Astrocyte (in vitro differentiated cells and primary cell): Measurements from ENCODE around the gene SH3BP2. TPM values are rescaled to one million over a fixed set of nuclear protein-coding genes. Genes with fewer than 3 reads are reported as not detected.

Experiments
- DNase-seq: peaks from one replicate; pipeline ENCODE4 v3.0.0-alpha.2; 2010; ENCODE audit warnings: low read depth
- FAIRE-seq: peaks from 2 replicates; lab custom pipeline; 2011; peaks lifted over from hg19 to GRCh38; lab: Jason Lieb, UNC
- H2AFZ ChIP-seq: 2 replicates; pipeline ENCODE4 v1.6.0; 2012; ENCODE audit warnings: low read depth, low read length, inconsistent platforms
- H3K27ac ChIP-seq: 2 replicates; pipeline ENCODE4 v1.5.1; 2011; ENCODE audit warnings: low read depth, low read length, inconsistent platforms
- H3K27me3 ChIP-seq: 2 replicates; pipeline ENCODE4 v1.6.0; 2011; ENCODE audit warnings: low read length, inconsistent platforms; ENCODE audit not compliant: insufficient read depth
- H3K36me3 ChIP-seq: 2 replicates; pipeline ENCODE4 v1.5.1; 2011; ENCODE audit warnings: low read length, inconsistent platforms; ENCODE audit not compliant: insufficient read depth
- H3K4me1 ChIP-seq: 2 replicates; pipeline ENCODE4 v1.5.1; 2011; ENCODE audit warnings: low read length, inconsistent platforms; ENCODE audit not compliant: insufficient read depth
- H3K4me2 ChIP-seq: 2 replicates; pipeline ENCODE4 v1.6.0; 2012; ENCODE audit warnings: low read length, inconsistent platforms
- H3K4me3 ChIP-seq: 2 replicates; pipeline ENCODE4 v1.5.1; 2011; ENCODE audit warnings: low read depth, mild to moderate bottlenecking, low read length, inconsistent platforms; ENCODE audit not compliant: insufficient read depth
- H3K79me2 ChIP-seq: 2 replicates; pipeline ENCODE4 v1.6.0; 2012; ENCODE audit warnings: mild to moderate bottlenecking, low read length, inconsistent platforms; ENCODE audit not compliant: insufficient read depth
- H3K9ac ChIP-seq: 2 replicates; pipeline ENCODE4 v1.6.0; 2012; ENCODE audit warnings: mild to moderate bottlenecking, low read length, inconsistent platforms
- H3K9me3 ChIP-seq: 2 replicates; pipeline ENCODE4 v1.5.1; 2012; ENCODE audit warnings: low read depth, mild to moderate bottlenecking, low read length, inconsistent platforms; ENCODE audit not compliant: insufficient read depth
- H4K20me1 ChIP-seq: 2 replicates; pipeline ENCODE4 v1.6.0; 2012; ENCODE audit warnings: low read length, inconsistent platforms; ENCODE audit not compliant: insufficient read depth
- H3K27ac Mint-ChIP-seq: one replicate; pipeline ENCODE4 v1.8.0; 2021; ENCODE audit warnings: mild to moderate bottlenecking, mixed read lengths; ENCODE audit not compliant: unreplicated experiment
- H3K27me3 Mint-ChIP-seq: one replicate; pipeline ENCODE4 v1.8.0; 2021; ENCODE audit warnings: low read depth, mixed read lengths; ENCODE audit not compliant: unreplicated experiment
- H3K36me3 Mint-ChIP-seq: one replicate; pipeline ENCODE4 v1.8.0; 2021; ENCODE audit warnings: low read depth, mixed read lengths; ENCODE audit not compliant: unreplicated experiment
- H3K4me1 Mint-ChIP-seq: one replicate; pipeline ENCODE4 v1.8.0; 2021; ENCODE audit warnings: low read depth, mixed read lengths; ENCODE audit not compliant: unreplicated experiment
- H3K4me3 Mint-ChIP-seq: one replicate; pipeline ENCODE4 v1.8.0; 2021; ENCODE audit warnings: mild to moderate bottlenecking, moderate library complexity, mixed read lengths; ENCODE audit not compliant: unreplicated experiment
- H3K9me3 Mint-ChIP-seq: one replicate; pipeline ENCODE4 v1.8.0; 2021; ENCODE audit warnings: mild to moderate bottlenecking, mixed read lengths; ENCODE audit not compliant: unreplicated experiment
- CTCF ChIP-seq: IDR thresholded peaks from 2 replicates; pipeline ENCODE4 v1.5.1; 2011; ENCODE audit warnings: low read depth, mild to moderate bottlenecking, inconsistent platforms, low read length, moderate library complexity; ENCODE audit not compliant: insufficient read depth
- EZH2 ChIP-seq: IDR thresholded peaks from 2 replicates; pipeline ENCODE4 v1.6.1; 2012; ENCODE audit warnings: mild to moderate bottlenecking, low read length, inconsistent platforms; ENCODE audit not compliant: insufficient read depth
- total RNA-seq: library from RNA; stranded (reverse); gene quantifications from 2 replicates; pipeline ENCODE4 v1.2.1, GENCODE V29; 2021

The SH3BP2 gene
- total RNA-seq, 1 donor from 2014 or later = 33.7 TPM

- Histone ChIP-seq H3K79me2 (no peaks in the 10 kb centered on the region), H3K27me3 (peaks cover 3% of the 10 kb centered on the region), H3K4me2 (no peak overlapping the region), H3K36me3 (no peaks in the 10 kb centered on the region), H3K27ac (no peak overlapping the region), H4K20me1 (no peaks in the 10 kb centered on the region), H3K4me3 (no peak overlapping the region), H3K9me3 (no peaks in the 10 kb centered on the region), H3K4me1 (no peaks in the 10 kb centered on the region), H2AFZ (no peak overlapping the region), H3K9ac (no peak overlapping the region)
- peaks cover 7% of the 10 kb centered on the region for H3K27me3 Mint-ChIP-seq
- H3K27ac Mint-ChIP-seq = no peak overlapping the region
- TF ChIP-seq CTCF (no peak), EZH2 (no peak)
- DNase-seq = no peak
- no peaks in the 10 kb centered on the region for H3K4me1 Mint-ChIP-seq
- H3K4me3 Mint-ChIP-seq = no peak overlapping the region
- FAIRE-seq = no peak
- H3K9me3 Mint-ChIP-seq = peaks cover 19% of the 10 kb centered on the region
- H3K36me3 Mint-ChIP-seq = peaks cover 13% of the 10 kb centered on the region
Measured at GRCh38 chr4:2785613-2786012, 7.3 kb upstream of the SH3BP2 start.

- Histone ChIP-seq H3K9me3 (no peaks in the 10 kb centered on the region), H3K27ac (no peak overlapping the region), H3K4me1 (no peaks in the 10 kb centered on the region), H3K36me3 (no peaks in the 10 kb centered on the region), H3K27me3 (peaks cover 3% of the 10 kb centered on the region), H4K20me1 (no peaks in the 10 kb centered on the region), H3K9ac (no peak overlapping the region), H3K4me2 (no peak overlapping the region), H3K79me2 (no peaks in the 10 kb centered on the region), H2AFZ (no peak overlapping the region), H3K4me3 (no peak overlapping the region)
- no peak for TF ChIP-seq CTCF
- no peak for TF ChIP-seq EZH2
- DNase-seq = no peak
- Mint-ChIP-seq H3K4me3 (no peak overlapping the region), H3K4me1 (no peaks in the 10 kb centered on the region), H3K27ac (no peak overlapping the region), H3K9me3 (peaks cover 17% of the 10 kb centered on the region), H3K27me3 (peaks cover 7% of the 10 kb centered on the region), H3K36me3 (peaks cover 11% of the 10 kb centered on the region)
- no peak for FAIRE-seq
Measured at GRCh38 chr4:2786152-2786671, 6.7 kb upstream of the SH3BP2 start.

GRCh38 chr4:2786794-2787229 is 6.1 kb upstream of the SH3BP2 start:
- H3K27me3 Mint-ChIP-seq = peaks cover 7% of the 10 kb centered on the region
- H3K36me3 ChIP-seq = no peaks in the 10 kb centered on the region
- H4K20me1 ChIP-seq = no peaks in the 10 kb centered on the region
- H3K9me3 ChIP-seq = no peaks in the 10 kb centered on the region
- no peak overlapping the region for H3K27ac ChIP-seq
- TF ChIP-seq CTCF = no peak
- TF ChIP-seq EZH2 = no peak
- no peaks in the 10 kb centered on the region for H3K4me1 ChIP-seq
- no peak overlapping the region for H3K9ac ChIP-seq
- peaks cover 14% of the 10 kb centered on the region for H3K9me3 Mint-ChIP-seq
- H3K4me2 ChIP-seq = no peak overlapping the region
- H3K27ac Mint-ChIP-seq = no peak overlapping the region
- no peak for FAIRE-seq
- H3K4me1 Mint-ChIP-seq = no peaks in the 10 kb centered on the region
- peaks cover 3% of the 10 kb centered on the region for H3K27me3 ChIP-seq
- H3K79me2 ChIP-seq = no peaks in the 10 kb centered on the region
- no peak overlapping the region for H2AFZ ChIP-seq
- no peak for DNase-seq
- no peak overlapping the region for H3K4me3 ChIP-seq
- H3K4me3 Mint-ChIP-seq = no peak overlapping the region
- peaks cover 8% of the 10 kb centered on the region for H3K36me3 Mint-ChIP-seq
